ENCODE data around the gene SLBP. TPM values are rescaled to one million over a fixed set of nuclear protein-coding genes. Genes with fewer than 3 reads are reported as not detected.

SLBP gene
- total and polyA plus RNA-seq, 2 of the 8 experiments (the other 6 are each of a cell fraction or from before 2014, with no cell fraction given): 44.1 to 49.0 TPM

DNA sequence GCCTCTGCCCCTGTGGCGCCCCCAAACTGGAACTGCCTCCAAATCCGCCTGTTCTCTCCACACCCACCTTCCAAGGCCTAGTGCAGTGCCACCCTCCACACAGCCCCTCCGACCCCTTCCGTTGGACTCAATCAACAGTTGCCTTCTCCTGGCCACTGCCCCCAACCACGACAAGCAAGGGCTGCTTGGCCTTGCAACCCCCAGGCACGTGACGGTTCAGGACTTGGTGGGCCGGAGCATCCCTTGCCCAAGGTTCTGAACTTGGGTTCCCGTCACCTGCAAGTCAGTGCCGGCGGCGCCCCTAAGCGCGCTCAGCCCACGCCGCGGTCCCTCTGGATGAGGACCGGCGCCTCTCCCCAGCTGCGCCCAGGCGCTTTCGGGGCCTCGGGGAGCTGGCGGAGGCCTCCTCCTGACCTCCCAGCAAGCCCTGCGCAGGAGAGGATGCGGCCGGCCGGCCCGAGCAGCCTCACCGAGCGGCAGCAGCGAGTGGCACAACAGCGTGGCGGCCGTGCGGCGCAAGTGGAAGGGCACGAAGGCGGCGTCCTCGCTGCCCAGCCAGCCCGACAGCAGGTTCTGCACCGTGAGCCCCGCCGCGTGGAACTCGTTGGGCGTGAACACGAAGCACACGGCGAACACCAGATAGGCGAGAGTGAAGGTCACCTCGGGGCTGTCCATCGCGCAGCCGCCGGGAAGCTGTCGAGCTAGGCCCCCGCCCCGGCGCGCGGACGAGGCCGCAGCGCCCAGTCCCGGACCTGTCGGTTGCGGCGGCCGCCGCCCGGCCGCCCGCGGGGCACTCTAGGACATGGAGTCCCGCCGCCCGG is 8.3 kb upstream of the SLBP start:
- Histone ChIP-seq H2BK5ac (ENCODE audit: low read depth, low read length) (peak overlapping the region; percentile 90; the same call in 1 of the 2 replicates), H3K36me3 (ENCODE audit: control insufficient read depth in 2 of 4, insufficient read depth in 4 of 4, low read length in 3 of 4) (peaks cover 12 to 26% (median 15%) of the 10 kb centered on the region in 4 experiments)
- no peak for FAIRE-seq
- no peak for TF ChIP-seq POLR2AphosphoS5 (IDR thresholded peaks at IDR 0.05; ENCODE audit: low read depth, low read length)
- no peak for TF ChIP-seq SP4 (IDR thresholded peaks at IDR 0.05; ENCODE audit: low read length)
- TF ChIP-seq, protein P1, sequence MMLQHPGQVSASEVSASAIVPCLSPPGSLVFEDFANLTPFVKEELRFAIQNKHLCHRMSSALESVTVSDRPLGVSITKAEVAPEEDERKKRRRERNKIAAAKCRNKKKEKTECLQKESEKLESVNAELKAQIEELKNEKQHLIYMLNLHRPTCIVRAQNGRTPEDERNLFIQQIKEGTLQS (IDR thresholded peaks at IDR 0.05; ENCODE audit: insufficient read depth, low read depth, low read length): no peak
- no peak for TF ChIP-seq JUND (IDR thresholded peaks at IDR 0.05; ENCODE audit: low read length)
- TF ChIP-seq TAF1 (IDR thresholded peaks at IDR 0.05; ENCODE audit: low read depth, low read length): peak; percentile 30; the same call in 1 of the 2 replicates
- TF ChIP-seq HDAC2 (IDR thresholded peaks at IDR 0.05; ENCODE audit: borderline replicate concordance in 1 of 2, low read depth in 2 of 2, low read length in 2 of 2): peak in 1 of 2 experiments; percentile 38; a peak in 1 of 4 replicates

More for the DNA sequence above, 8.3 kb upstream of the SLBP start:
- peak overlapping the region; percentile 97 for H3K18ac ChIP-seq (ENCODE audit: extremely low read depth, low read length)
- H3K9ac ChIP-seq (replicated peaks in 1 of 4; ENCODE audit: extremely low read depth in 1 of 4, low read depth in 3 of 4, low read length in 3 of 4): peak overlapping the region in 3 of 4 experiments; percentile 82 to 89 (median 85); a peak in 6 of 7 replicates
- H4K8ac ChIP-seq (ENCODE audit: extremely low read depth, insufficient read depth, low read length): peak overlapping the region; percentile 93
- H2AK5ac ChIP-seq (ENCODE audit: low read depth, low read length): peak overlapping the region; percentile 17; the same call in 1 of the 2 replicates
- H2AFZ ChIP-seq (ENCODE audit: low read length): peak overlapping the region; percentile 64; the same call in 1 of the 2 replicates
- peaks cover 19% of the 10 kb centered on the region for H3K79me1 ChIP-seq (ENCODE audit: low read depth, low read length)
- 4% methylated on average over 68 of the region's 79 CpGs; no CpG with 5 or more reads in 1 of the 2 experiments for WGBS, 2 experiments (ENCODE audit: extremely low coverage in 1 of 2, insufficient coverage in 1 of 2, insufficient read length in 1 of 2, insufficient replicate concordance in 2 of 2, low coverage in 1 of 2, low lambda C conversion rate in 2 of 2, missing lambda C conversion rate in 1 of 2)
- H3K23me2 ChIP-seq (ENCODE audit: low read depth, low read length): peaks cover 12% of the 10 kb centered on the region
- peak overlapping the region; percentile 97 for H4K91ac ChIP-seq (replicated peaks; ENCODE audit: insufficient read length, low read length)
- DNase-seq (ENCODE audit: low read depth in 1 of 2, low spot score in 2 of 2): peak in 1 of 2 experiments; percentile 69
- ChIA-PET POLR2A (ENCODE audit: partially characterized antibody) (interaction anchor here (0.8 to 8.8 kb wide), 14 partner anchors 9 to 75 kb away, joined by 3 to 100 read pairs (median 4); partner anchors contain the start of genes FGFR3 and SLBP), CTCF (ENCODE audit: partially characterized antibody) (interaction anchor here (1.1 to 18.6 kb wide), 4 partner anchors 9 to 90 kb away, joined by 3 to 326 read pairs (median 10); no protein-coding TSS in a partner anchor)
- H3K4me2 ChIP-seq (ENCODE audit: insufficient read depth in 1 of 2, low read depth in 2 of 2, low read length in 2 of 2): peak overlapping the region; percentile 82 to 95
- peak overlapping the region; percentile 80; the same call in 1 of the 2 replicates for H2BK12ac ChIP-seq (ENCODE audit: low read depth, low read length)
- H3K27me3 ChIP-seq (replicated peaks in 1 of 4; ENCODE audit: control insufficient read depth in 3 of 4, extremely low read depth in 1 of 4, insufficient read depth in 3 of 4, low read length in 3 of 4): no peaks in the 10 kb centered on the region
- 0 out of 2 replicates have a peak overlapping the region, but pooled peaks have one; percentile 69 for H3K27ac ChIP-seq (ENCODE audit: low read depth, low read length)
- H3K56ac ChIP-seq (replicated peaks; ENCODE audit: insufficient read length, low read depth, low read length): peak overlapping the region; percentile 95
- H3K9me3 ChIP-seq (ENCODE audit: insufficient read depth in 2 of 2, low read depth in 1 of 2, low read length in 1 of 2): no peaks in the 10 kb centered on the region
- H4K20me1 ChIP-seq (replicated peaks in 1 of 2; ENCODE audit: control insufficient read depth in 1 of 2, insufficient read depth in 2 of 2, low read length in 2 of 2): peaks cover 6 to 23% of the 10 kb centered on the region in 2 experiments
- peak overlapping the region; percentile 71 to 99 (median 79) for H3K4me3 ChIP-seq (ENCODE audit: extremely low read depth in 1 of 4, insufficient read depth in 2 of 4, low read depth in 3 of 4, low read length in 4 of 4)
- H3K79me2 ChIP-seq (ENCODE audit: control insufficient read depth in 1 of 2, insufficient read depth in 2 of 2, low read length in 2 of 2): peaks cover 9 to 32% of the 10 kb centered on the region in 2 experiments; a peak in 3 of 4 replicates
- H2BK15ac ChIP-seq (ENCODE audit: low read length): no peak overlapping the region
- H4K5ac ChIP-seq (ENCODE audit: insufficient read length, low read depth, low read length): peak overlapping the region; percentile 94
- peaks cover 0 to 19% (median 12%) of the 10 kb centered on the region in 4 experiments; a peak in 6 of 7 replicates for H3K4me1 ChIP-seq (replicated peaks in 1 of 4; ENCODE audit: control insufficient read depth in 3 of 4, insufficient read depth in 4 of 4, low read length in 3 of 4)
- H3K4ac ChIP-seq (replicated peaks; ENCODE audit: insufficient read length, low read depth, low read length): peak overlapping the region; percentile 95
- H3K23ac ChIP-seq (ENCODE audit: insufficient read length): no peak overlapping the region
- peak overlapping the region; percentile 98 for H3K14ac ChIP-seq (ENCODE audit: insufficient read length)
- H2BK120ac ChIP-seq (replicated peaks; ENCODE audit: low read depth, low read length): no peak overlapping the region
- no peak overlapping the region for H2BK20ac ChIP-seq (ENCODE audit: low read length)

All from H1 (cell line).